Left renal cortex interstitium (tissue), 4 donors: ENCODE results near the gene ABCF2. TPM values are rescaled to one million over a fixed set of nuclear protein-coding genes. Genes with fewer than 3 reads are reported as not detected.

Experiments
- DNase-seq, 4 donors: peaks; one replicate each; pipeline ENCODE4 v3.0.0-alpha.2; 2013; ENCODE audit warnings: low read depth in 4 of 4, low spot score in 2 of 4, missing footprints in 1 of 4
- polyA plus RNA-seq, 4 donors: library from polyadenylated mRNA; unstranded; fragments of 120-200 nt; gene quantifications; one replicate each; pipeline ENCODE4 v1.2.1, GENCODE V29; 2013; ENCODE audit not compliant: insufficient read length in 4 of 4

ABCF2 gene
- polyA plus RNA-seq, 4 donors: 25.1 to 28.4 (median 26.6) TPM

- no peak for DNase-seq
Observed at GRCh38 chr7:151176401-151176800, 50.6 kb downstream of the ABCF2 start.

GRCh38 chr7:151175793-151176311 lies 51.2 kb downstream of the ABCF2 start:
- DNase-seq: no peak

- DNase-seq: no peak
Observed at GRCh38 chr7:151175047-151175792, 51.8 kb downstream of the ABCF2 start.

- DNase-seq: no peak
Observed at GRCh38 chr7:151174246-151175046, 52.6 kb downstream of the ABCF2 start.

DNA sequence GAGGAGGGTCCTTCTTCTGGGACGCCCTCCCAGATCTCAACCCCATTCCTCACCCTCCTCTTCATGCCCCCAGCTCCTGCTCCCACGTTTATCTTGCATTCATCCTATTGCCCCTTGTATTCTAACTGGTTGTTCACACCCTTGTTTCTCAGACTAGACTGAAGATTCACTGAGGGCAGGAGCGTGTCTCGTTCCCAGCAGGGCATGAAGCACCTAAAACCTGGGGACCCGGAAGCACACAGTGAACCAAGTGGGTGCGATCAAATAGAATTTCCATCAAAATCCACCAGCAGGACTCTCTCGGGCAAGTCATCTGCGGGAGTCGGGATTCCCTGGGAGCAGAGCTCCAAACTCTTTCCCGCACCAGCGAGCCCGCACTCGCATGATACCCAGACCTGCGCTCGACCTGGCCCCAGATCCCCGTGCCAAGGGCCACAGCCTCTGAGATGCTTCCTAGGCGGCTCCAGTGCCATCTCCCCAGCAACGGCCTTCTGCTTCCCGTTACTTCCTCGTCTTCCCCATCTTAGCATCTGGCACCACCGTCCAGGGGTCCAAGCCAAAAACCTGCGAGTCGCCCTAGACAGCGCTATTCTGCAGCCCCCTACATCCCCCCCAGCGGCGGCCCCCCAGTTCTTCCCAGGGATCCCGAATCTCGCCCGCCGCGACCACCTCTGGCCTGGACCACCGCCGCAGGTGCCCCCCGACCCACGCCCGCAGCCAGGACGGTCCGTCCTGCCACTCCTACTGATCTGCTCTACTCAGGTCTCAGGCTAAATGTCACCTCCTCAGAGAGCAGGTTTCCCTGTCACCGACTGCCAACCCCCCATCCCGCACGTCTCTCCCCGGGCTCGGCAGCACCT lies 53.4 kb downstream of the ABCF2 start:
- DNase-seq: no peak

DNA sequence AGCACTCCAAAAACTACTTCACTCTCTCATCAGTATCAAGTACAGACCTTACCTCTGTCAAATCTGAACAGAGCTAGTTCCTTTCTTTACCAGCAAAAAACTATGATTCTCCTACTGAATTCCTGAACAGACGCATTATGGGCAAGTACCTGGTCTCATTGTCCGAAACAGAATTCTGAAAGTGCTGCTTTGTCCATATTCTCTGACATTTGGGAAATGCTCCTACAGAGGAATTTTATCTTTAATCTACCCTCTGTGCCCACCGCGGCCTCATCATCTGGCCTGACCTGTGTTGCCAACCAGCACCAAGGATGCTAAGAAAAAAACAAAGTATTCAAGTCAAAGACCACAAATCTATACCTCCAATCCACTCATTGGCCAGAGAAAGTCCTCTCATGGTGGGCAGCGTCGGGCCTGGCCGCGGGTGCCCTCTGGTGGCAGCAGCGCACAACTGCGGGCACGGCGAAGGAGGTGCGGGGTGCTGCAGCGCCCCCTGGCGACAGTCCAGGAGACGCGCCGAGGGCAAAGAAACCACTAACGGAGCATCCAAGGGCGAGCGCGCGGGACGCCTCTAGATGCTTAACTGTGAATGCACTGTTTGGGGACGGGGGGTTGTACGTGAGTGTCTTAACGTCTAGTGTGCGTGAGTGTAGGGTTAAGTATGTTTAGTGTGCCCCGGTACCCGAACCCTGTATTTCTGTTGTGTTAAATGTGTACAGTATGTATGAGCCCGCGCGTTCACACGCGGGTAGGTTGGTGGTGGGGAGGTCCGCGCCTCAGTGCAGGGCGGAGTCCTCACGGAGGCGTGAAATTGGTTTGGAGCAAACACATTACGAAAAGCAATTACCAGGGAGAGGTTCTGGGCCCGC lies 54.5 kb downstream of the ABCF2 start:
- DNase-seq: peak in 3 of 4 donors; percentile 17 to 54 (median 44)

- no peak for DNase-seq
Observed at GRCh38 chr7:151168787-151169162, 58.2 kb downstream of the ABCF2 start.

DNA sequence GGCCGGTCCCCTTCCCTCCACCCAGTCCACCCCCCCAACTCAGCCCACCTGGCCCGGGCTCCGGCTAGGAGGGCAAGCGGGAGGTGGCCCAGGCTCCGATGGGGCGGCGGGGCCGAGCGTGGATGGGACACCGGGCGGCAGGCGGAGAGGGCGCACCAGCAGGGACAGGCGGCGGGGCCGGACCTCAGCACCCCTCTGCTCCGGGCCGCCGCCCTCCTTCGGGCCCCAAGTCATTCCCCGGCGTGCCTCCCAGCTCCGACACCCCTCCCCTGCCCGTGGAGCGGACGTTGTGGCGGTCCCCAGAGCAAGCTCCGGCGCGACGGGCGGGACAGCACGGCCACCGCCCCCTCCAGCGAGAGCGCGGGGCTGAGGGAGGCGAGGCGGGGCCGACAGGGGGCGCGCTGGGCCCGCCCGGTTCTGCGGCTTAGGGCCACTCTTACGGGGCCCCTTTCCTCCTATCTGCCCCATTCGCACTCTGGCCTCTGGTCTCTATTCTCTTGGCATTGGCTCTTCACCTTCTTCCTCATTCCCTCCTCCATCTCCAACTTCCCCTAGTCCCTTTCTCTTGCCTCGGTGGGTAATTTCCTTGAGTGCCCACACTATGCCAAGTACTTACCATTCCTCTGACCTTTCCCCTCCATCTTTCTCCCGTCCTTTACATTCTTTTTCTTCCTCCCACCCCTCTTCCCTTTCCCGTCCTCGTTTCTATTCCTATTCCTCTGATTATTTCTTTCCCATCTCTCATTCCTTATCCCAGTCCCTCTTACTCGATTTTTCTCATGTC lies 58.8 kb downstream of the ABCF2 start:
- peak in 1 of 4 donors; percentile 17 for DNase-seq

DNA sequence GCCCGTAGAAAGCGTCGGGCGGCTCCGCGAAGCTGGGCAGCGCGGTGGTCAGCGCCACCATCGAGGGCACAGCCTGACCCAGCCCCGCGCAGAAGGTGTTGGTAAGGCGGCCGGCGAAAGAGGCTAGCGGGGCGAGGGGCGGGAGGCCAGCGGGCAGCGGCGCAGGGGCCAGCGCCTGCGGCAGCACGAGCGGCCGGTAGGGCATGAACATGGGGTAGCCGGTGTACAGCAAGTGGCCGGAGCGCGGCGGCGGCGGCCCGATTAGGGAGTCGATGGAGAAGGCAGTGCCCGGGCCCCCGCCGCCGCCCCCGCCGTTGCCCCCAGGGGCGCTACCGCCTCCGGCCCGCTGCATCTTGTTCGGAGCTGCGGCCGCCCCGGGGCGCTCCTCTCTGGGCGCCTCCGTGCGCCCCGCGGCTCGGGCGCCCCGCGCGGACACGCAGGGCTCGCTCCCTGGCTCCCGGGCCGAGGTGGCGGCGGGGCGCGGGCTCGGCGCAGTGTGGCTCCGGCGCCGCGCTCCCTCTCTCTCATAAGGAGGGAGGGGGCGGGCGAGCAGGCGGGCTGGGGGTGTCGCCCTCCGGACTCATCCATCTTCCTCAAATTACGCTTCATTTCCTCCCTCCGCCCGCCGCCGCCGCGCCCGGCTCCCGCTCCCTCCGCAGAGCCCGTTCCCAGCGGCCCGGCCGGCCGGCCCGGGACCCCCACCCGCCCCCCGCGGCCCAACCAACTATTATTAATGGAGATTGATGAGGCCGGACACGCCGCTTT lies 59.6 kb downstream of the ABCF2 start, which contains the start of gene GBX1:
TSS of gene GBX1 (minus strand) at position 498 of the 765 bp plus-strand sequence. CDS start at position 352, 146 bp downstream.
- peak in 1 of 4 donors; percentile 32 for DNase-seq

DNA sequence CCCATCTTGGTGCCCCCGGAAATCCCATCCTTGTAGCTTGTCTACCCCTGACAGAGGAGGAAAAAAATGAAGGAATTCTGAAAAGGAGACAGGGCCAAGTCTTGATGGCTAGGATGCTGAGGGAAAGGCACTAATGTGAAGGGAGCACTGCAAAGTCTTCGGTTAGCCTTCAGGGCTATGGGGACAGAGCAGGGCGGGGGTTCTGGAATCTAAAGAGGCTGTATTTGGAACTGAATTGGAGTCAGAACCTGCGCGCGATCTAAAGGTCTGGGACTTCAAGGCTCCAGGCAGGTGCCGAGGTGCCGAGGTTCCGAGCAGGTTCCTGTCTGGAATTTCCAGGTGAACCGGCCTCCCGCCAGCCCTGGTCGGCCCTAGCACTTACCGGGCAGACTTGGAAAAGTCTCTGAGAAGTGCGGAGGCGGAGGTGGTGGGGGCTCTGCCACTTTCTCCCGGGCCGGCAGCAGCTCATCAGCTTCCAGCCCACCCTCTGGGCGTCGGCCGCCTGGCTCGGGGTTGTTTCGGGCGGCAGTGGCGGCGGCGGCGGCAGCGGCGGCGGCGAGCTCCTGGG lies 60.3 kb downstream of the ABCF2 start:
- no peak for DNase-seq

Other genes starting within 250 kb of the ABCF2 start
- gene KCNH2, start 248.9 kb downstream of the ABCF2 start, polyA plus RNA-seq: 10 to 100 TPM; 15.4 to 23.2 (median 20.1) TPM
- 10 to 100 TPM in 3 of 4 donors, 1 to 10 TPM in 1; 9.5 to 15.3 (median 12.9) TPM for gene NOS3, start 236.2 kb downstream of the ABCF2 start, polyA plus RNA-seq
- 1 to 10 TPM; 2.0 to 3.3 (median 2.5) TPM for gene ATG9B, start 202.7 kb downstream of the ABCF2 start, polyA plus RNA-seq
- gene ABCB8, start 198.8 kb downstream of the ABCF2 start, polyA plus RNA-seq: 10 to 100 TPM; 15.5 to 34.4 (median 27.2) TPM
- 1 to 10 TPM in 3 of 4 donors, under 1 TPM in 1; 0.83 to 3.8 (median 2.5) TPM for gene ASIC3, start 178.7 kb downstream of the ABCF2 start, polyA plus RNA-seq
- gene CDK5, start 169.3 kb downstream of the ABCF2 start, polyA plus RNA-seq: 10 to 100 TPM; 16.9 to 20.4 (median 18.7) TPM
- gene SLC4A2, start 167.6 kb downstream of the ABCF2 start, polyA plus RNA-seq: 100 to 1,000 TPM in 3 of 4 donors, 10 to 100 TPM in 1; 68.0 to 137 (median 103) TPM
- gene FASTK, start 146.4 kb downstream of the ABCF2 start, polyA plus RNA-seq: 10 to 100 TPM; 45.1 to 83.4 (median 69.9) TPM
- 10 to 100 TPM; 19.2 to 42.8 (median 37.4) TPM for gene TMUB1, start 143.7 kb downstream of the ABCF2 start, polyA plus RNA-seq
- gene AGAP3, start 140.7 kb downstream of the ABCF2 start, polyA plus RNA-seq: 10 to 100 TPM; 54.8 to 92.1 (median 68.4) TPM
- gene GBX1, start 59.5 kb downstream of the ABCF2 start, polyA plus RNA-seq: under 1 TPM in 3 of 4 donors, not detected in 1; 0.17 to 0.33 (median 0.22) TPM
- under 1 TPM in 1 of 4 donors, not detected in 3; 0.12 TPM for gene ASB10, start 40.0 kb downstream of the ABCF2 start, polyA plus RNA-seq
- gene H2BK1, start 16.7 kb downstream of the ABCF2 start, polyA plus RNA-seq: not detected
- 10 to 100 TPM; 22.2 to 29.9 (median 26.8) TPM for gene CHPF2, start 5.3 kb upstream of the ABCF2 start, polyA plus RNA-seq
- 10 to 100 TPM; 60.5 to 90.4 (median 76.0) TPM for gene SMARCD3, start 21.5 kb upstream of the ABCF2 start, polyA plus RNA-seq
- 10 to 100 TPM; 73.1 to 88.6 (median 83.1) TPM for gene NUB1, start 114.6 kb upstream of the ABCF2 start, polyA plus RNA-seq
- 10 to 100 TPM; 21.3 to 57.5 (median 43.5) TPM for gene WDR86, start 182.8 kb upstream of the ABCF2 start, polyA plus RNA-seq
- gene CRYGN, start 212.9 kb upstream of the ABCF2 start, polyA plus RNA-seq: 1 to 10 TPM; 1.9 to 4.4 (median 3.1) TPM